Neural progenitor cell (in vitro differentiated cells): ENCODE data around the gene GAS1. TPM values are rescaled to one million over a fixed set of nuclear protein-coding genes. Genes with fewer than 3 reads are reported as not detected.

Source experiments
- DNase-seq: peaks from one replicate; pipeline ENCODE4 v3.0.0-alpha.2; 2016; ENCODE audit warnings: low spot score
- H2AFZ ChIP-seq: fragments of 200-600 bp; sonication (generic); replicated peaks from 2 replicates; pipeline ENCODE4 v1.6.1; 2016; ENCODE audit warnings: antibody characterized with exemption
- H3F3A ChIP-seq: fragments of 200-600 bp; sonication (generic); 2 replicates; pipeline ENCODE4 v1.6.1; 2016; ENCODE audit warnings: antibody characterized with exemption, low read depth
- H3K27ac ChIP-seq: fragments of 200-600 bp; sonication (generic); 2 replicates; pipeline ENCODE4 v1.5.1; 2016; ENCODE audit warnings: mild to moderate bottlenecking
- H3K27me3 ChIP-seq: fragments of 200-600 bp; sonication (generic); 2 replicates; pipeline ENCODE4 v1.6.1; 2016; ENCODE audit warnings: mild to moderate bottlenecking, moderate library complexity
- H3K36me3 ChIP-seq: fragments of 200-600 bp; sonication (generic); 2 replicates; pipeline ENCODE4 v1.5.1; 2016
- H3K4me1 ChIP-seq: fragments of 200-600 bp; sonication (generic); 2 replicates; pipeline ENCODE4 v1.6.1; 2016; ENCODE audit warnings: mixed run types
- H3K4me2 ChIP-seq: fragments of 200-600 bp; sonication (generic); 2 replicates; pipeline ENCODE4 v1.6.1; 2016
- H3K4me3 ChIP-seq: fragments of 200-600 bp; sonication (generic); 2 replicates; pipeline ENCODE4 v1.5.1; 2016
- H3K79me2 ChIP-seq: fragments of 200-600 bp; sonication (generic); 2 replicates; pipeline ENCODE4 v1.6.1; 2016; ENCODE audit warnings: low read depth
- H3K9ac ChIP-seq: fragments of 200-600 bp; sonication (generic); 2 replicates; pipeline ENCODE4 v1.6.1; 2016
- H3K9me3 ChIP-seq: fragments of 200-600 bp; sonication (generic); 2 replicates; pipeline ENCODE4 v1.5.1; 2016; ENCODE audit warnings: low read depth
- H4K20me1 ChIP-seq: fragments of 200-600 bp; sonication (generic); 2 replicates; pipeline ENCODE4 v1.6.1; 2016; ENCODE audit warnings: low read depth
- H3K27ac Mint-ChIP-seq: 3 replicates; pipeline ENCODE4 v1.8.0; 2021; ENCODE audit warnings: mixed read lengths
- H3K27me3 Mint-ChIP-seq: 2 replicates; pipeline ENCODE4 v1.8.0; 2022; ENCODE audit warnings: low read depth, mild to moderate bottlenecking, inconsistent platforms, moderate library complexity, mixed read lengths; ENCODE audit not compliant: insufficient read depth
- H3K36me3 Mint-ChIP-seq: 3 replicates; pipeline ENCODE4 v1.8.0; 2021; ENCODE audit warnings: mixed read lengths
- H3K4me1 Mint-ChIP-seq: 3 replicates; pipeline ENCODE4 v1.8.0; 2021; ENCODE audit warnings: mixed read lengths
- H3K4me3 Mint-ChIP-seq: 3 replicates; pipeline ENCODE4 v1.8.0; 2021; ENCODE audit warnings: mild to moderate bottlenecking, moderate library complexity, mixed read lengths
- H3K9me3 Mint-ChIP-seq: 3 replicates; pipeline ENCODE4 v1.8.0; 2020; ENCODE audit warnings: mixed read lengths
- EZH2 ChIP-seq: fragments of 200-600 bp; sonication (generic); IDR thresholded peaks from 2 replicates; pipeline ENCODE4 v1.6.1; 2017; ENCODE audit warnings: antibody characterized with exemption, mild to moderate bottlenecking, moderate library complexity
- EZH2phosphoT487 ChIP-seq: fragments of 200-600 bp; sonication (generic); IDR thresholded peaks from 2 replicates; pipeline ENCODE4 v1.6.1; 2017; ENCODE audit warnings: antibody characterized with exemption
- total RNA-seq: library from RNA; depleted of rRNA; stranded (reverse); fragments of >200 nt; gene quantifications from 2 replicates; pipeline ENCODE4 v1.2.3, GENCODE V29; 2015; ENCODE audit warnings: low replicate concordance
- TF ChIP-seq, protein P1 (sequence below): fragments of 200-600 bp; sonication (generic); IDR thresholded peaks from 2 replicates; pipeline ENCODE4 v1.5.1; 2017; ENCODE audit warnings: antibody characterized with exemption, mild to moderate bottlenecking

The GAS1 gene
- total RNA-seq, 1 donor from 2014 or later, result 68.1 TPM

GRCh38 chr9:86975036-86975435 lies 27.7 kb upstream of the GAS1 start:
- Mint-ChIP-seq H3K9me3 (peaks cover 2% of the 10 kb centered on the region), H3K4me3 (no peak overlapping the region), H3K27me3 (no peaks in the 10 kb centered on the region), H3K36me3 (no peaks in the 10 kb centered on the region), H3K4me1 (no peaks in the 10 kb centered on the region), H3K27ac (no peak overlapping the region)
- Histone ChIP-seq H3F3A (no peaks in the 10 kb centered on the region), H3K27me3 (no peaks in the 10 kb centered on the region), H3K27ac (no peak overlapping the region), H3K79me2 (no peaks in the 10 kb centered on the region), H4K20me1 (no peaks in the 10 kb centered on the region), H3K9me3 (no peaks in the 10 kb centered on the region), H3K9ac (no peak overlapping the region), H2AFZ (no peak overlapping the region), H3K4me1 (no peaks in the 10 kb centered on the region), H3K36me3 (no peaks in the 10 kb centered on the region), H3K4me3 (no peak overlapping the region), H3K4me2 (no peak overlapping the region)
- DNase-seq, result no peak
- TF ChIP-seq EZH2 (no peak), EZH2phosphoT487 (no peak)
- TF ChIP-seq, protein P1, sequence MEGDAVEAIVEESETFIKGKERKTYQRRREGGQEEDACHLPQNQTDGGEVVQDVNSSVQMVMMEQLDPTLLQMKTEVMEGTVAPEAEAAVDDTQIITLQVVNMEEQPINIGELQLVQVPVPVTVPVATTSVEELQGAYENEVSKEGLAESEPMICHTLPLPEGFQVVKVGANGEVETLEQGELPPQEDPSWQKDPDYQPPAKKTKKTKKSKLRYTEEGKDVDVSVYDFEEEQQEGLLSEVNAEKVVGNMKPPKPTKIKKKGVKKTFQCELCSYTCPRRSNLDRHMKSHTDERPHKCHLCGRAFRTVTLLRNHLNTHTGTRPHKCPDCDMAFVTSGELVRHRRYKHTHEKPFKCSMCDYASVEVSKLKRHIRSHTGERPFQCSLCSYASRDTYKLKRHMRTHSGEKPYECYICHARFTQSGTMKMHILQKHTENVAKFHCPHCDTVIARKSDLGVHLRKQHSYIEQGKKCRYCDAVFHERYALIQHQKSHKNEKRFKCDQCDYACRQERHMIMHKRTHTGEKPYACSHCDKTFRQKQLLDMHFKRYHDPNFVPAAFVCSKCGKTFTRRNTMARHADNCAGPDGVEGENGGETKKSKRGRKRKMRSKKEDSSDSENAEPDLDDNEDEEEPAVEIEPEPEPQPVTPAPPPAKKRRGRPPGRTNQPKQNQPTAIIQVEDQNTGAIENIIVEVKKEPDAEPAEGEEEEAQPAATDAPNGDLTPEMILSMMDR, result no peak

DNA sequence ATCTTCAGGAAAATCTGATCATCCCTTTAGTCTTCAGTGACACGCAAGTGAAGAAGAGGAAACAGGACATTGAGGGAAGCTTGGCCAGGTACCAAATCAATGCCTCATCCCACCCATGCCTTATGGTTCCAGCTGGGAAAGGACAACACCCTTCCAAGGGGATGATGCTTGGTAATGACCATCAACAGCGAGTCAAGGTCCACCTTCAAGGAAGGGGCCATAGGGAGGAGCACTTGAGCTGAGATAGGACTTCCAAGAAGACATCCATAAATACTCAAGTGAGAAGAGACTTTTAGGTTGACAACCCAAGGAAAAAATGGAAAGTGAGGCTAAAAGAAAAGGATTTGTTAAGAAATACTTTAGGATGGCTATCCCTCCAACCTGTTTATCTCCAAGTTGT lies 27.1 kb upstream of the GAS1 start:
- no peak overlapping the region for H3K4me3 ChIP-seq
- H2AFZ ChIP-seq, result no peak overlapping the region
- no peak overlapping the region for H3K4me2 ChIP-seq
- H3K4me1 ChIP-seq, result no peaks in the 10 kb centered on the region
- H3K27ac Mint-ChIP-seq, result no peak overlapping the region
- DNase-seq, result no peak
- no peaks in the 10 kb centered on the region for H3K27me3 ChIP-seq
- H3K27ac ChIP-seq, result no peak overlapping the region
- H3K36me3 ChIP-seq, result no peaks in the 10 kb centered on the region
- TF ChIP-seq, protein P1, result no peak
- TF ChIP-seq EZH2phosphoT487, result no peak
- H3F3A ChIP-seq, result no peaks in the 10 kb centered on the region
- no peaks in the 10 kb centered on the region for H3K9me3 Mint-ChIP-seq
- no peaks in the 10 kb centered on the region for H3K27me3 Mint-ChIP-seq
- H3K9ac ChIP-seq, result no peak overlapping the region
- no peaks in the 10 kb centered on the region for H3K36me3 Mint-ChIP-seq
- H3K9me3 ChIP-seq, result no peaks in the 10 kb centered on the region
- H3K4me3 Mint-ChIP-seq, result no peak overlapping the region
- H3K79me2 ChIP-seq, result no peaks in the 10 kb centered on the region
- H4K20me1 ChIP-seq, result no peaks in the 10 kb centered on the region
- H3K4me1 Mint-ChIP-seq, result peaks cover 2% of the 10 kb centered on the region

- Histone ChIP-seq H2AFZ (no peak overlapping the region), H3K9me3 (no peaks in the 10 kb centered on the region), H3K4me1 (no peaks in the 10 kb centered on the region), H3K4me2 (no peak overlapping the region), H3F3A (no peaks in the 10 kb centered on the region), H3K4me3 (no peak overlapping the region), H3K9ac (no peak overlapping the region), H3K79me2 (no peaks in the 10 kb centered on the region), H4K20me1 (no peaks in the 10 kb centered on the region), H3K27ac (no peak overlapping the region), H3K36me3 (no peaks in the 10 kb centered on the region), H3K27me3 (no peaks in the 10 kb centered on the region)
- Mint-ChIP-seq H3K4me3 (no peak overlapping the region), H3K9me3 (no peaks in the 10 kb centered on the region), H3K36me3 (no peaks in the 10 kb centered on the region), H3K27me3 (peaks cover 3% of the 10 kb centered on the region), H3K27ac (no peak overlapping the region), H3K4me1 (peaks cover 8% of the 10 kb centered on the region)
- DNase-seq, result no peak
- TF ChIP-seq EZH2, result no peak
- TF ChIP-seq EZH2phosphoT487, result no peak
- TF ChIP-seq, protein P1, result no peak
Measured at GRCh38 chr9:86971742-86972141, 24.4 kb upstream of the GAS1 start.
